Neuronal stem cell (in vitro differentiated cells): Measurements from ENCODE around the gene RPLP2.

Source experiments
- DNase-seq: peaks from one replicate; pipeline ENCODE4 v3.0.0-alpha.2; 2013; ENCODE audit warnings: low spot score
- H2AFZ ChIP-seq: one replicate; pipeline ENCODE4 v1.6.1; 2013; ENCODE audit warnings: mild to moderate bottlenecking, low read length, inconsistent platforms
- H2AK5ac ChIP-seq: 2 replicates; pipeline ENCODE4 v1.6.1; 2013; ENCODE audit warnings: low read depth, mild to moderate bottlenecking, inconsistent platforms, low read length, moderate library complexity, mixed read lengths
- H2BK120ac ChIP-seq: 2 replicates; pipeline ENCODE4 v1.6.1; 2013; ENCODE audit warnings: low read depth, mild to moderate bottlenecking, inconsistent platforms, low read length, moderate library complexity, mixed read lengths
- H2BK12ac ChIP-seq: one replicate; pipeline ENCODE4 v1.6.1; 2013; ENCODE audit warnings: low read length, inconsistent platforms
- H2BK15ac ChIP-seq: 2 replicates; pipeline ENCODE4 v1.6.1; 2013; ENCODE audit warnings: mild to moderate bottlenecking, low read length, inconsistent platforms, mixed read lengths
- H2BK5ac ChIP-seq: one replicate; pipeline ENCODE4 v1.6.1; 2013; ENCODE audit warnings: inconsistent platforms, mild to moderate bottlenecking, low read length, moderate library complexity
- H3K14ac ChIP-seq: one replicate; pipeline ENCODE4 v1.6.1; 2013; ENCODE audit warnings: low read length, inconsistent platforms
- H3K18ac ChIP-seq: 2 replicates; pipeline ENCODE4 v1.6.1; 2013; ENCODE audit warnings: low read length, inconsistent platforms
- H3K23ac ChIP-seq: 2 replicates; pipeline ENCODE4 v1.6.1; 2013; ENCODE audit warnings: low read depth, mild to moderate bottlenecking, mixed read lengths, low read length, inconsistent platforms; ENCODE audit not compliant: poor library complexity
- H3K27ac ChIP-seq: replicated peaks from 3 replicates; pipeline ENCODE4 v1.5.1; 2013; ENCODE audit warnings: low read length, inconsistent platforms
- H3K27me3 ChIP-seq, 3 experiments: 2 replicates each; pipeline ENCODE4 v1.6.1; 2013; ENCODE audit warnings: low read length in 3 of 3, mild to moderate bottlenecking in 2 of 3, inconsistent platforms in 1 of 3, low read depth in 1 of 3, mixed read lengths in 1 of 3, moderate library complexity in 1 of 3; ENCODE audit not compliant: control insufficient read depth in 3 of 3, insufficient read depth in 3 of 3
- H3K36me3 ChIP-seq, 2 donors: replicated peaks in 1 of 2; 2 replicates each; pipeline ENCODE4 v1.6.1; 2013; ENCODE audit warnings: low read length in 2 of 2; ENCODE audit not compliant: control insufficient read depth in 2 of 2, insufficient read depth in 2 of 2
- H3K4ac ChIP-seq: 2 replicates; pipeline ENCODE4 v1.6.1; 2013; ENCODE audit warnings: inconsistent platforms, mild to moderate bottlenecking, low read length, moderate library complexity
- H3K4me1 ChIP-seq, 2 donors: 1 replicate in 1 of 2; 2 replicates in 1 of 2; pipeline ENCODE4 v1.6.1; 2013; ENCODE audit warnings: low read length in 2 of 2, low read depth in 1 of 2; ENCODE audit not compliant: control insufficient read depth in 2 of 2, insufficient read depth in 1 of 2
- H3K4me2 ChIP-seq: one replicate; pipeline ENCODE4 v1.6.1; 2013; ENCODE audit warnings: mild to moderate bottlenecking, low read length, inconsistent platforms; ENCODE audit not compliant: insufficient read depth, poor library complexity, severe bottlenecking
- H3K4me3 ChIP-seq, 2 donors: 2 replicates each; pipeline ENCODE4 v1.5.1; 2013; ENCODE audit warnings: low read length in 2 of 2, mild to moderate bottlenecking in 2 of 2, inconsistent platforms in 1 of 2, moderate library complexity in 1 of 2
- H3K79me1 ChIP-seq: one replicate; pipeline ENCODE4 v1.6.1; 2013; ENCODE audit warnings: low read depth, mild to moderate bottlenecking, inconsistent platforms, low read length, moderate library complexity
- H3K9ac ChIP-seq: one replicate; pipeline ENCODE4 v1.6.1; 2013; ENCODE audit warnings: mild to moderate bottlenecking, low read depth, low read length, inconsistent platforms; ENCODE audit not compliant: poor library complexity
- H3K9me3 ChIP-seq, 2 donors: replicated peaks in 1 of 2; 2 replicates each; pipeline versions ENCODE3 to v1.6.1; 2013; ENCODE audit warnings: low read length in 2 of 2, mild to moderate bottlenecking in 2 of 2, inconsistent platforms in 1 of 2, low read depth in 1 of 2, mixed read lengths in 1 of 2, moderate library complexity in 1 of 2; ENCODE audit not compliant: control insufficient read depth in 2 of 2, insufficient read depth in 1 of 2
- H4K8ac ChIP-seq: one replicate; pipeline ENCODE4 v1.6.1; 2013; ENCODE audit warnings: low read depth, mild to moderate bottlenecking, inconsistent platforms, low read length, moderate library complexity
- H4K91ac ChIP-seq: one replicate; pipeline ENCODE4 v1.6.1; 2013; ENCODE audit warnings: low read length, low read depth, mild to moderate bottlenecking, inconsistent platforms; ENCODE audit not compliant: poor library complexity
- WGBS, 2 donors: extraction: QIAGEN DNeasy Blood & Tissue Kit; methylation state at CpG; one replicate each; pipeline ENCODE4 v1.1.7; 2013; ENCODE audit warnings: missing lambda C conversion rate in 2 of 2, mixed read lengths in 1 of 2; ENCODE audit not compliant: insufficient read length in 2 of 2, insufficient replicate concordance in 1 of 2; ENCODE audit errors: extremely low coverage in 2 of 2; 5-methylcytosine and 5-hydroxymethylcytosine counted together

Gene RPLP2

DNA sequence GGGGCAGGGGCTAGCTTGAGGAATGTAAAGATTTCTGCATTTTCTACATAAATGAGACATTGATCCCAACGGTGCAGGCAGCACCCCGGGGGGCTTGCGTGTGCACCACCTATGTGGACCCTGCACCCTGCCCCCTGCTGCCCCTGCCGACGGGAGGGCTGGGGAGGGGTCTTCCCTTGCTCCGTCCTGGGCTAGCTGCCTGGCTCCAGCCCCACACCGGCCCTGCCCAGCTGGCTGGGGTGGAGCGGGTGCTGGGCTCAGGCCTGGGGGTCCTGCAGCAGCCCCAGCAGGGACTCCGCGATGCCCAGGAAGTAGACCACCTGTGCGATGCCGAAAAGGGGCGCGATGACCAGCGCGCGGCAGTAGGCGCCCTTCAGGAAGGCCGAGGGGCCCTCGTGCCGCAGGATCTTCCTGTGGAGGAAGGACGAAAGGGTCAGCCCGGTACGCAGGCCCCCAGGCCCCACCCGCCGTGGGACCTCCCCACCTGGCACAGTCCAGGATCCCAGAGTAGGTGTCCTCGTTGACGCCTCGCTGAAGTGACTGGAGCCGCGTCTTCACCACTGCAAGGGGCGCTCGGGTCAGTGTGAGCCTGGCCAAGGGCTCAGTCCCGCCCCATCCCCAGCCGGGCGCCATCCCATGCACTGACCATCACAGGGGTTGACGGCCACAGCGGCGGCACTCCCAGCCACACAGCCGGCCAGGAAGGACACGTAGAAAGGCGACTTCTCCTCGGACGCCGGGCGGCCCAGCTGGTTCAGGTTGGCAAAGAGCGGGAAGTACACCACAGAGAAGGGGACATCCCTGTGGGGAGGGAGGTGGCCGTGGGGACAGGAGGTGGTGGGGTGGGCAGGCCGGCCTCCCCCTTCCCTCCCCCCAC, 17.9 kb upstream of the RPLP2 start:
- peaks cover 16 to 25% of the 10 kb centered on the region in 2 donors for H3K4me1 ChIP-seq

DNA sequence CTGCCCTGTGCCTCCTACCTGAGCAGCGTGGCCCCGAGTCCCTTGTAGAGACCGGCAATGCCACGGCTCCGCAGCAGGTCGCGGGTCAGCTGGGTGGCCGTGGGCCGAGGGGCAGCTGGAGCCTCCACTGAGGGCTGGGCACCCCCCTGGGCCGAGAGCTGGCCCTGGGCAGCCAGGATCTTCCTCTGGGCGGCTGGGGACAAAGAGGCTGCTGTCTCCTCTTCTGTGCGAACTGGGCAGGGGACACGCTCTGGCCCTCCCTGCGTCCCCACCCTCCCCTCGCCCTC, 17.3 kb upstream of the RPLP2 start:
- Histone ChIP-seq H3K27ac (no peak overlapping the region), H3K18ac (no peak overlapping the region), H3K4me1 (peaks cover 18 to 27% of the 10 kb centered on the region in 2 donors)

More for the DNA sequence above, 17.9 kb upstream of the RPLP2 start:
- Histone ChIP-seq H3K23ac (no peak overlapping the region), H3K27me3 (no peaks in the 10 kb centered on the region), H3K14ac (no peak overlapping the region), H3K36me3 (peaks cover 19 to 40% of the 10 kb centered on the region in 2 donors), H2BK12ac (no peak overlapping the region), H3K4me2 (no peak overlapping the region), H2BK5ac (no peak overlapping the region), H2AK5ac (no peak overlapping the region), H3K79me1 (peaks cover 21% of the 10 kb centered on the region), H3K18ac (no peak overlapping the region), H3K27ac (no peak overlapping the region), H4K8ac (no peak overlapping the region), H3K4me3 (no peak overlapping the region), H2BK15ac (no peak overlapping the region), H3K4ac (no peak overlapping the region), H3K9ac (no peak overlapping the region), H4K91ac (no peak overlapping the region), H2BK120ac (no peak overlapping the region), H2AFZ (no peak overlapping the region), H3K9me3 (no peaks in the 10 kb centered on the region)
- DNase-seq = no peak
- no CpG with 5 or more reads among the region's 49 CpGs for WGBS, 2 donors

GRCh38 chr11:792873-793272, 16.9 kb upstream of the RPLP2 start:
- Histone ChIP-seq H3K18ac (no peak overlapping the region), H2AFZ (no peak overlapping the region), H3K4me1 (peaks cover 18 to 27% of the 10 kb centered on the region in 2 donors), H3K4me3 (no peak overlapping the region), H3K4ac (no peak overlapping the region), H2BK12ac (no peak overlapping the region), H3K9ac (peak overlapping the region; percentile 21), H3K79me1 (peaks cover 21% of the 10 kb centered on the region), H4K8ac (no peak overlapping the region), H3K9me3 (no peaks in the 10 kb centered on the region), H3K23ac (peak overlapping the region; percentile 89), H2AK5ac (no peak overlapping the region), H3K27me3 (no peaks in the 10 kb centered on the region), H3K27ac (no peak overlapping the region), H3K36me3 (peaks cover 19 to 40% of the 10 kb centered on the region in 2 donors), H2BK120ac (no peak overlapping the region), H2BK15ac (no peak overlapping the region), H3K4me2 (no peak overlapping the region), H3K14ac (no peak overlapping the region), H2BK5ac (no peak overlapping the region), H4K91ac (no peak overlapping the region)
- WGBS, 2 donors = no CpG with 5 or more reads among the region's 13 CpGs
- DNase-seq = no peak

More for the DNA sequence above, 17.3 kb upstream of the RPLP2 start:
- WGBS, 2 donors = no CpG with 5 or more reads among the region's 15 CpGs
- DNase-seq = no peak
- Histone ChIP-seq H4K91ac (no peak overlapping the region), H3K14ac (no peak overlapping the region), H3K4me3 (no peak overlapping the region), H3K27me3 (no peaks in the 10 kb centered on the region), H2BK5ac (no peak overlapping the region), H3K9ac (no peak overlapping the region), H2AFZ (no peak overlapping the region), H3K4ac (no peak overlapping the region), H3K4me2 (no peak overlapping the region), H2BK120ac (no peak overlapping the region), H2BK15ac (no peak overlapping the region), H2AK5ac (no peak overlapping the region), H4K8ac (no peak overlapping the region), H3K9me3 (no peaks in the 10 kb centered on the region), H3K36me3 (peaks cover 19 to 40% of the 10 kb centered on the region in 2 donors), H3K23ac (no peak overlapping the region), H2BK12ac (no peak overlapping the region), H3K79me1 (peaks cover 21% of the 10 kb centered on the region)

GRCh38 chr11:793556-793955, 16.2 kb upstream of the RPLP2 start:
- Histone ChIP-seq H2BK15ac (no peak overlapping the region), H3K79me1 (peaks cover 24% of the 10 kb centered on the region), H3K23ac (no peak overlapping the region), H2AK5ac (no peak overlapping the region), H3K27me3 (no peaks in the 10 kb centered on the region), H3K18ac (no peak overlapping the region), H3K4me3 (no peak overlapping the region), H4K8ac (no peak overlapping the region), H2BK12ac (no peak overlapping the region), H3K4me1 (peaks cover 18 to 27% of the 10 kb centered on the region in 2 donors), H3K27ac (no peak overlapping the region), H2BK5ac (no peak overlapping the region), H3K4ac (no peak overlapping the region), H4K91ac (no peak overlapping the region), H3K9me3 (no peaks in the 10 kb centered on the region), H3K4me2 (no peak overlapping the region), H3K14ac (no peak overlapping the region), H2BK120ac (no peak overlapping the region), H3K36me3 (peaks cover 19 to 40% of the 10 kb centered on the region in 2 donors), H3K9ac (peak overlapping the region; percentile 12), H2AFZ (no peak overlapping the region)
- no CpG with 5 or more reads among the region's 7 CpGs for WGBS, 2 donors
- no peak for DNase-seq
